IPS-15b (cell line): ENCODE measurements around the gene SNPH.
"Not testable (repeated sequence)": the region's sequence is repeated elsewhere in the genome, so short reads cannot be mapped to it uniquely, and the experiment has no call there.

Experiments used
- H3K27me3 ChIP-seq: one replicate; pipeline ENCODE4 v1.6.1; 2013; ENCODE audit warnings: low read length; ENCODE audit not compliant: control insufficient read depth, insufficient read depth
- H3K36me3 ChIP-seq: one replicate; pipeline ENCODE4 v1.6.1; 2013; ENCODE audit warnings: low read length; ENCODE audit not compliant: control insufficient read depth, insufficient read depth
- H3K4me1 ChIP-seq: one replicate; pipeline ENCODE4 v1.6.1; 2013; ENCODE audit warnings: mild to moderate bottlenecking, low read length; ENCODE audit not compliant: control insufficient read depth, insufficient read depth
- H3K4me3 ChIP-seq: one replicate; pipeline ENCODE4 v1.5.1; 2013; ENCODE audit warnings: low read depth, low read length
- H3K9ac ChIP-seq: one replicate; pipeline ENCODE4 v1.6.1; 2013; ENCODE audit warnings: low read depth, mild to moderate bottlenecking, low read length
- H3K9me3 ChIP-seq: one replicate; pipeline ENCODE4 v1.6.1; 2013; ENCODE audit warnings: mild to moderate bottlenecking, low read length; ENCODE audit not compliant: control insufficient read depth, insufficient read depth

SNPH gene

DNA sequence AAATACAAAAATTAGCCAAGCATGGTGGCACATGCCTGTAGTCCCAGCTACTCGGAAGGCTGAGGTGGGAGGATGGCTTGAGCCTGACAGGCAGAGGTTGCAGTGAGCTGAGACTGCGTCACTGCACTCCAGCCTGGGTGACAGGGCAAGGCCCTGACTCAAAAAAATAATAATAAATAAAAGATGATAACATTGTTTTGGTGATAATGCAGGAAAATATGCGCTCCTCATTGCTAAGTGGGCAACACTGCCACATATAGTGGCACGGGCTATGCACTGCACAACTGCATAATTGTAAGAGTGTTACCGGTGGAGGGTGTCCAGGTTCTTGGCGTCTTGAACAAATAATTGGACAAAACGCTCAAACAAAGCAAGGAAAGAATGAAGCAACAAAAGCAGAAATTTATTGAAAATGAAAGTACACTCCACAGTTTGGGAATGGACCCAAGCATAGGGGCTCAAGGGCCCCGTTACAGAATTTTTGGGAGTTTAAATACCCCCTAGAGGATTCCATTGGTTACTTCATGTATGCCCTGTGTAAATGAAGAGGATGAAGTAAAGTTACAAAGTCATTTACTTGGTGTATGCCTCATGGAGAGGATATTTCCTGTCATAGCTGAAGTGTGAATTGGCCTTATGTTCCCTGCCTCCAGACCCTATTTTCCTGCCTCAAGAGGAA is 77.5 kb downstream of the SNPH start:
- H3K9me3 ChIP-seq, H3K9ac ChIP-seq, H3K36me3 ChIP-seq: not testable (repeated sequence)

DNA sequence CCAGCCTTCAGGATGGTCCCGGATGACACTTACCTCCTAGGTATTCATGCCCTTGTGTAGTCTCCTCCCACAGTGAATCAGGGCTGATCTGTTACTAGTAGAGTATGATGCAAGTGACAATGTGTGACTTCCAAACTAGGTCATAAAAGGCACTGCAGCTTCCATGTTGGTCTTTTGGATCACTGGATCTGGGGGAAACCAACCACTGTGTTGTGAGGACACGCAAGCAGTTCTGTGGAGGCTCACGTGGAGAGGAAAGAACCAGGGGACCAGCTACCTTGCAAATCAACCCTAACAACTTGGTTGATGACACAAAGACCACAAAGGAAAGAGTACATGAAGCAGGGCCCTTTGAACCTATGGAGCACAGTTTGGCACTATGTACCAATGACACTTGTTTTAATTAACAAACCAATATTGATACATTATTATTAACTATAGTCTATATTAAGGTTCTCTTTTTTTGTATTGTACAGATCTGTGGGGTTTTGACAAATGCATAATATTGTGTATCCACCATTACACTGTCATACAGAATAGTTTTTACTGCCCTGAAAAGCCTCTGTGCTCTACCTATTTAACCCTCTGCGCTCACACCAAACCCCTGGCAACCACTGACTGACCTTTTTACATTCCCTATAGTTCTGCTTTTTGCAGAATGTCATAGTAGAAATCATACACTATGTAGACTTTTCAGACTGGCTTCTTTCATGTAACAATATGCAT is 79.1 kb downstream of the SNPH start:
- no peaks in the 10 kb centered on the region for H3K9me3 ChIP-seq
- no peak overlapping the region for H3K9ac ChIP-seq
- no peak overlapping the region for H3K4me3 ChIP-seq
- H3K36me3 ChIP-seq = no peaks in the 10 kb centered on the region
- no peaks in the 10 kb centered on the region for H3K4me1 ChIP-seq
- H3K27me3 ChIP-seq = no peaks in the 10 kb centered on the region

More for the DNA sequence above, 77.5 kb downstream of the SNPH start:
- not testable (repeated sequence) for H3K4me1 ChIP-seq, H3K4me3 ChIP-seq, H3K27me3 ChIP-seq

DNA sequence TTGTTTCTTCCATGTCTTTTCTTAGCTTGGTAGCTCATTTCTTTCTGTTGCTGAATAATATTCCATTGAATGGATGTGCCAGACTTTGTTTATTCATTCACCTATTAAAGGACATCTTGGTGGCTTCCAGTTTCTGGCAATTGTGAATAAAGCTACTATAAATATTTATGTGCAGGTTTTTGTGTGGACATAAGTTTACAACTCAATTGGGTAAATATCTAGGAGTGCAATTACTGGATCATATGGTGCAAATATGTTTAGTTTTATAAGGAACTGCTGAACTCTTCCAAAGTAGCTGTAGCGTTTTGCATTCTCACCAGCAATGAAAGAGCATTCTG is 79.6 kb downstream of the SNPH start:
- Histone ChIP-seq H3K9me3 (no peaks in the 10 kb centered on the region), H3K4me1 (no peaks in the 10 kb centered on the region), H3K9ac (no peak overlapping the region), H3K4me3 (no peak overlapping the region), H3K27me3 (no peaks in the 10 kb centered on the region), H3K36me3 (no peaks in the 10 kb centered on the region)

DNA sequence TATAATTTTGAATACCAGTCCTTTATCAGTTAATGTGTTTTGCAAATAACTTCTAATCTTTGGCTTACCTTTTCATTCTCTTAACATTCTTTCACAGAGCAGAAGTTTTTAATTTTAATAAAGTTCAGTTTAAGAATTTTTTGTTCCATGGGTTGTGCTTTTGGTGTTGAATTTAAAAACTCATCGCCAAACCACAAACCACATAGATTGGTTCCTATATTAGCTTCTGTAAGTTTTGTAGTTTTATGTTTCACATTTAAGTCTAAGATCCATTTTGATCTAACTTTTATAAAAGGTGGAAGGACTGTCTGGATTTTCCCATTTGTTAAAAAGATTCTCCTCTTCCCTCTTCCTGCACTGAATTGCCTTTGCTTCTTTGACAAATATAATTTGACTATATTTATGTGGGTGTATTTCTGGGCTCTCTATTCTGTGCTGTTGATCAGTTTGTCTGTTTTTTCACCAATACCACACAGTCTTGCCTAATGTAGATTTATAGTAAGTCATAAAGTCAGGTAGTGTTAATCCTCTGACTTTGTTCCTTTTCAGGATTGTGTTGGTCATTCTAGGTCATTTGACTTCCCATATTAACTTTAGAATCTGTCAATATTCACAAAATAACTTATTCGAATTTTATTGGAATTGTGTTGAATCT is 80.3 kb downstream of the SNPH start:
- no peak overlapping the region for H3K4me3 ChIP-seq
- no peaks in the 10 kb centered on the region for H3K27me3 ChIP-seq
- no peak overlapping the region for H3K9ac ChIP-seq
- no peaks in the 10 kb centered on the region for H3K9me3 ChIP-seq
- no peaks in the 10 kb centered on the region for H3K4me1 ChIP-seq
- no peaks in the 10 kb centered on the region for H3K36me3 ChIP-seq

DNA sequence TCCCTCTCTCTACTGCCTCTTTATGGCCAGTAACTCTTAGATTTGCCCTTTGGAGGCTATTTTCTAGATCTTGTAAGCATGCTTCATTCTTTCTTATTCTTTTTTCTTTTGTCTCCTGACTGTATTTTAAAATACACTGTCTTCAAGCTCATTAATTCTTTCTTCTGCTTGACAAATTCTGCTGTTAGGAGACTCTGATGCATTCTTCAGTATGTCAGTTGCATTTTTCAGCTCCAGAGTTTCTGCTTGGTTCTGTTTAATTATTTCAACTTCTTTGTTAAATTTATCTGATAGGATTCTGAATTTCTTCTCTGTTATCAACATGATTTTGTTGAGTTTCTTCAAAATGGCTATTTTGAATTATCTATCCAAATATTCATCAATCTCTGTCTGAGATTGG is 87.9 kb downstream of the SNPH start:
- Histone ChIP-seq H3K27me3 (no peaks in the 10 kb centered on the region), H3K4me3 (no peak overlapping the region), H3K9ac (no peak overlapping the region), H3K9me3 (no peaks in the 10 kb centered on the region), H3K36me3 (no peaks in the 10 kb centered on the region), H3K4me1 (no peaks in the 10 kb centered on the region)

DNA sequence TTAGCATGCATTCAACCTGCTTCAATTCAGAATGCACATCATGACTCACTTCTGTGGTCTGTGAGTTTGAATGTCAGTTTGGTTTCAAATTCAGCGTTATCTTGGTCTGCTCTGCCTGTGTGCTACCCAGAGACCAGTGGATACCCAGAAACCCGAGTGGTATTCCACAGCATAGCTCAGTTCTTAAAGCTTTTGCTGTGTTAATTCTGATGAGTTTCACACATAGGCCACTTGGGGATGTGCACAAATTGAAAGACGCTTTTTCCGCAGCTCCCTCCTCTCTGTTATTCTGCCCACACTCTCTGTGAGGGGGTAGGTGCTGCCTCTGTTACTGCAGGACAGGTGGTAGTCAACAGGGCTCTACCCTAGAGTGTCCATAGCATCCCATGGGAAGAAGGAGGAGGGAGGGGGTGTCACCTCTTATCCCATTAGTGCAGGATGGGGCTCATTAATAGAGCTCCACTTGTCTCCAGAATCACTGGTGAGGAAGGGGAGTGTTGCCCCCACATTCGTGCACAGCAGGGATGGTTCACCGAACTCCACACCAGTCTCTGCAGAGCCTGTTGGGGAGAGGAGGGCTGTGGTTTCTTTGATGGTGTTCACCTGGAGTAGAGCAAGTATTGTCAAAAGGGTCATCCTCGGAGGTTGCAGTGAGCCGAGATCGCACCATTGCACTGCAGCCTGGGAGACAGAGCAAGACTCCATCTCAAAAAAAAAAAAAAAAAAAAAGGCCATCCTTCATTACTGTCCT is 92.0 kb downstream of the SNPH start:
- Histone ChIP-seq H3K4me1 (no peaks in the 10 kb centered on the region), H3K9ac (no peak overlapping the region), H3K27me3 (no peaks in the 10 kb centered on the region), H3K36me3 (no peaks in the 10 kb centered on the region), H3K9me3 (no peaks in the 10 kb centered on the region), H3K4me3 (no peak overlapping the region)
